Superior temporal gyrus (tissue), 1 donor: ENCODE measurements around the gene ADH7.

ENCODE experiments used
- DNase-seq: peaks from one replicate; pipeline ENCODE4 v3.0.0-alpha.2; 2016; ENCODE audit errors: extremely low spot score

The ADH7 gene

DNA sequence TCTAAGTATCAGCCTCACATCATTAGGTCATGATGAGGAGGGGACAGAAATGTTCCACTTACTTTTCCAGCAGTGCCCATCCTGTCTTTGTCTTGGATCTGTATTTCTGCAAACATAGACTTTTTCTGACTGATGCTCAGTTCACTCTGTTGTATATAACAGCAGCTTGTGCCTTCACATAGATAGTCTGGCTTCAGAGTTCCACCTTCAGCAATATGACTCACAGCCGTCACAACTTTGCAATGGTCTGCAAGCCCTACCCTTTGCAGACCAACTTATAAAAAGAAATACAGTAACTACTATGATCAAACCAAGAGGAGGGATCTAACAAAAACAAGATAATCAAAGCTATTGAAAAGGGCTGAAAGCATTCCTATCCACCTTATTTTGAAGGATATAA, at the start of gene ADH7:
Gene ADH7 (minus strand): TSS at position 189 of the 400 bp plus-strand sequence. CDS start 109 bp downstream, at position 80.
- no peak for DNase-seq

DNA sequence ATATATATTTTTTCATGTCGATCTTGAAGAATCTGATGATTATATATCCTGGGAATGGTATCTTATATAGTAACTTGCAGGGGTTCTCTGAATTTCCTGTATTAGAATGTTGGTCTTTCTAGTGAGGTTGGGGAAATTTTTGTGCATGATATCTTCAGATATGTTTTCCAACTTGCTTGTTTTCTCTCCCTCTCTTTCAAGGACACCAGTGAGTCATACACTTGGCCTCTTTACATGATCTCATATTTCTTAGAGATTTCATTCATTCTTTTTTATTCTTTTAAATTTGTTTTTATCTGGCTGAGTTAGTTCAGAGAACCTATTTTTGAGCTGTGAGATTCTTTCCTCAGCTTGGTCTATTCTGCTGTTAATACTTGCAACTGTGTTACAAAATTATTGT, 48.5 kb upstream of the ADH7 start:
- no peak for DNase-seq

DNA sequence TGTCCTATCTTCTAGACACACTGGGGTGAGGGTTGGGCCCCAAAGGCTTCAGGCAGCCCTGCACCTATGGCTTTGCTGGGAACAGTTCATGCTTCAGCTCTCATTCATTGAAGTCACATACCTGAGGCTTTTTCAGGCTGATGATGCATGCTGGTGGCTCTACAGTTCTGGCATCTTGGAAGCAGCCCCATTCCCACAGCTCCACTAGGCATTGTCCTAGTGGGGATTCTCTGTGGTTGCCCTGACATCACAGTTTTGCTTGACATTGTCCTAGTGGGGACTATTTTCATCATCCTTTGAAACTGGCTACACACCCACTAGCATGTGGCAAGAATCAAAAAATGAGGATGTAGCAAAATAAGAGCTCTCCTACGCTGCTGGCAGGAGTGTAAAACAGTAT, 38.0 kb upstream of the ADH7 start:
- no peak for DNase-seq

DNA sequence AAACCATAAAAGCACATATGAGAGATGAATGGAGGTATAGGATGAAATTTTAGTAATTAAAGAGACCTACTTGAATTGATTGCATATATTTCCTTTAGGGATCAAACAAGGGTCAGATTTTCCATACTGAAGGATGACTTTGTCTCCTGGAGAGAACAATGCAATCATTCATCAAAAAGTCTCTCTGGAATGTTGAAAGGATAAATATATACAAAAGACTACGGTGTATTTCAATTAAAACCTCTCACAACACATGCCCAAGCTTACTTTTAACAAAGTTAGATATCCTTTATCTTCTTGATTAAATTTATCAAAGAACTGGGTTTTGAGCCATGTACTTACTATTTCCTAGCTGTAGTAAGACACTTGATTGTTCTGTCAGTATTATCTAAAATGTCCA, 36.8 kb upstream of the ADH7 start:
- no peak for DNase-seq

DNA sequence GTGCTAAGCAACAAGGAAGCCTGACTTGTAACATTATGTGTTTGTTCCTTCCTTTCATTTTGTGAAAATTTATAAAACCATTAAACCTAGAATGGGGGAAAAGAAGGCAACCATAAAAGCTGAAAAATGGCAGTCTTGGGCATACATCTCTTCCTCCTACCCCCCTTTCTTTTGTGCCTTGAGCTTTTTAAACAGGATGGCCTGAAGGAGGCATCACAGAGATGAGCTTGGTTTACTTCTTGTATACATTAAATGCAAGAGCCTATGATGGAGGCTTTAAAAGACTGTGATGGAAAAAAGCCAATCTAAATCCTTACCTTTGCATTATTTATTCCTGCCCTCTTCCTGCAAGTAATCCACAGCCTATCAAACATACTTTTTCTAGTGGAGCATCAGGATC, 36.2 kb upstream of the ADH7 start:
- DNase-seq: no peak

DNA sequence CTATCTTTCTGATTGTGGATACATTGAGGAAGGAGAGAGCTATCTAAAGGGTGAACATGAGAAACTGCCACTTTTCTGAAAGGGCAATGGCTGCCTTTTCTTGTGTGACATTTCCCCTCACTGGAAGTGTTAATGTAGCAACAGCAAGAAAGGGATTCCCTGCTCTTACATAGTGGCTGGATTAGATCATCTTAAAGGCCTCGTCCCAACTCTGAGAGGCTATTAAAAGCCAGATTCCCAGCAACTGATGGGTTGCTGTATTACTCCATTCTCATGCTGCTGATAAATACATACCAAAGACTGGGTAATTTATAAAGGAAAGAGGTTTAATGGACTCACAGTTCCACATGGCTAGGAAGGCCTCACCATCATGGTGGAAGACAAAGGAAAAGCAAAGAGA, 33.7 kb upstream of the ADH7 start:
- no peak for DNase-seq

DNA sequence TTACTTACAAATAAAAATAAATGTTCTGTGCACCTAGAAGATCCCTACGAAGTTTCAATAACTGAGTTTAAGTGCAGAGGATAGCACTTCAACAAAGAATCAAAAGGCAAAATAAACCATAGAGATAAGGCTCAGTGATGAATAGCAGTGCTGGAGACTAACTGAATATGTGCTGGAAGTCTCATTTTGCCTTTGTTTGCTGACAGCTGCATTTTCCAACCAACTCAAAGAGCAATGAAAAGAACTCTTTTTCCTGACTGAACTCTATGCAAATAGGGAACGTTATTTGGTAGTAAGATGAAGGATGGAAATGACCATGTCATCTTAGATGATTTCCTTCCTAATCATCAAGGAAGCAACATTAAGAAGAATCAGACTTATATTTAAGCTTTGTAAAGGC, 32.7 kb upstream of the ADH7 start:
- no peak for DNase-seq

DNA sequence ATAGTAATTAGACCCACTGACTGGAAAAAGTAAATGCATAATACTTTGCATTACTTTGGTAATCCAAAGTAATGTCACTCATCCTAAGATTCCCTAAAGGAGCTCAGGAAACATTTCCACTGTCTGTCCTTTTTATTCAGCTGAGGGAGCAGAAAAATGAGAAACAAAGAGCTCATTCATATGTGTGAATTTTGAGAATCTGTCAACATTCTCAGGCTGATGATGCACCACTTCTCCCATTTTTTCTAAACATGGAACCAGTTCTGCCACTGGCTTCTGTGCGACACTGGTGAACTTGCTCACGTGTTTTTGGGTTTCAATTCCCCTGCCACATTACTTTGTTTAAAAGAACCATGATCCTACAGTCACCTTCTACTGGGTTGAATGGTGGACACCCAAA, 28.4 kb upstream of the ADH7 start:
- no peak for DNase-seq

DNA sequence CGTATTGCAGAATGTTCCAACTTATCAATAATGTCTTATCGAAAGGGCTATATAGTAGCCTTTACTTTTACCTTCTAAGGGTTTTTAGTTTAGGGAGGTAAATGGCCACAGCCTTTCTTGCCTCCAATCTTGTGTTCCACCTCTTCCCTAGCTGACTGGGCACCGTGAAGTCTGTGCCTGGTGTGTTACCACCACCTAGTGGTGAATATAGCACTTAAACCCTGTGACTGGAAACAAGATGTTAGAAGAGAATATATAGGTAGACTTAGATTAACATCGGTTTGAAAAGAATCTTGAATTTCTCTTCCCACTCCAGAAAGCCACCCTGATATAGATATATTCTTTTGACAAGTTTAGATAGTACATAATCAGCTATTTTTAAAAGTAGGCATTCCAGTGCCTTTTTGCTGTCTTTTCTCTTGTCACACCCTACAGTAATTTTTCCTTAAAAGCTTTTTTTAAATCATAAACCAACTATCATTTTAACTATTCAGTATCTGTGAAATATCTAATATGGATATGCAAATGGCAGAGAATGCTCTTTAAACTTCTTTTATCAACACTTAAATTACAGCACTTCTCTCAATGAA, 27.8 kb upstream of the ADH7 start:
- peak; percentile 89 for DNase-seq

DNA sequence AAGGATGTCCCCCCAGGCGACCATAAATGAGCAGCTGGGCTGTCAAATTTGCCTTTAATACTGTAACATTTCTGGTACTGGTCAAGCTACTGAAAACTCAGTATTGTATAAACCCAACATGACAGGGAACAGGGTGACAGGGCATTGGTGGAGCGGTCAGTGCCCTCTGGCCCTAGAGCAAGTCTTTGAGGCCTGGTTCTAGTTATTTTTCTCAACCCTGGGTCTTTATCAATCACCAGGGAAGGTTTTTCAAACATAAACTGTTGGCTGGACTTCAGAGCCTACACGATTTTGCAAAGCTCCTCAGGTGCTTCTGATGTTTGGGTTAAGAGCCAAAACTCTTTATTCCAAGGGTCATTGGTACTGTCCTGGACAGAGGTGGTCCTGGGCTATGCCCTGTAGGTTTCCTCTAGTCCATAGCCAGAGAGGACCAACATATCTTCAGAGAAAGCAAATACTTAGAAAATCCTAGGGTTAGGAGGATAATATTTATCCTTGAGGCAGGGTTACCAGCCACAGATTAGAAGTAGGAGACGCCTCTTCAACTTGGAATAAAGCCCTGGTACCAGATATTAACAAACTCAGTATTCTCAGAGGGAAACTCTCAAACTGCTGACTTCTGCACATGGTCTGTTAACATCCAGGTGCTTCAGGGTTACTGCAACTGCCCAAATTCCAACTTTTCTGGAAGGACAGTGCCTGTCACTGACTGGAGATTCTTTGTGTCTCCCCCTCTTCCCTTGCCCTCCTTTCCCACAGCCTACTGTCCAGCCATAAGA, 26.7 kb upstream of the ADH7 start:
- DNase-seq: no peak

DNA sequence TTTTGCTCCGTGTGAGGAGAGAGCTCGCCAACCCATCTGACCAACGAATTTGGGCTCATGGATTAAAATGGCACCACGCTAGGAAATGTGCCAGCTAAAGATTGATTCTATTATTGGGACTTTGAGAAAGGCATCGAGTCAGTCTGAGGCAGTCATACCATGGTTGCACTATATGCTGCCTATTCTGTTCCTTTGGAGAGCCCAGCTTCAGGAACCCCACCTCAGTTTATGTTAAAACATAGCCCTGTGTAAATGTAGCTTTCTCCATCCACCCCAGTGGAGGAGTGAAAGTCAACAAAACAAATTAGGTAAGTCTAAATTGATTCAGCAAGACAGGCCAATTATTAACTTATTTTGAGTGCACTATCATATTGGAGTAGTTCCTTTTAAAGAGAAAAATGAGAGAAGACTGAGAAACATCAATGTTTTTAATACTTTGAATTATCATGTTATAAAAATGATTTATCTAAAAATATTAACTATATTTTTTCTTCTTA, 24.5 kb upstream of the ADH7 start:
- DNase-seq: no peak

DNA sequence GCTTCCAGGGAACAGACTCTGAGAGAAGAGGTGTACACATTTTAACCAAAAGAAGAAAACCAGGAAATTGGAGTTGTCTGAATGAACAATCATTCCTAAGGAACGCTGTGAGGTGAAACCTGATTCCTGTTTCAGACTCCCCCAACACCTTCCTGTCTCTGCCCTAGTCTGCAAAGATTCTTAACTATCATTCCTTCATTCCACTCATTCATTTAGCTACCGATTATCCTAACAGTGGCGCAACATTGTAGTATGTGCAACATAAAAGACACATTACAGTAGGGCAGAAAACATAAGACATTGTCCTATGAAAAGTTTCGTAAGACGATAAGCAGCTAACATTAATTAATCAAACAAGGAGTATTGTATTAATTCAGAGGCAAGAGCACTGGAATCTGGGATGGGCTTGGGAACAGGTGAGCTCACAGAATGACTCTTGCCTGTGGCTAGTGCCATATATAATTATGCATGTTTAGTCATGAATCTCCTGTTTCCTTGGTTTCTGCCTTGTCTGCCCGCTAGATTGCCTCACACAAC, 23.8 kb upstream of the ADH7 start:
- DNase-seq: no peak

DNA sequence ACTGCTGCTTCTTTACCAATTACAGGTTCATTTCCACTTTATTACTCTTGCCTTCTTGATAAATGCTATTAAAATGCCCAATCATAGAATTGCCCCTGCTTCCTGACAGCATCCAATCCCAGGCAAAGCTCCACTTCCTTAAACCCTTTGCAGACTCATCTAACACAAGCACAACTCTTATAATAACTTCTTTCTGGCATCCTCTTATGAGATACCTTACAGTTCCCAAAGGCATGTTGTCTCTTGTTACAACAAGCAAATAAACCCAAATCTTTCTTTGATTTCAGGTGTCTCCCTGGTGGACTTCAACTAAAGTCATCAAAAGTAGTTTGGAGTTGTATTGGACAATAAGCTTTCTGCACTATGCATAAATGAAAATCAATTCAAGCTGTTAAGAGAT, 22.5 kb upstream of the ADH7 start:
- no peak for DNase-seq

DNA sequence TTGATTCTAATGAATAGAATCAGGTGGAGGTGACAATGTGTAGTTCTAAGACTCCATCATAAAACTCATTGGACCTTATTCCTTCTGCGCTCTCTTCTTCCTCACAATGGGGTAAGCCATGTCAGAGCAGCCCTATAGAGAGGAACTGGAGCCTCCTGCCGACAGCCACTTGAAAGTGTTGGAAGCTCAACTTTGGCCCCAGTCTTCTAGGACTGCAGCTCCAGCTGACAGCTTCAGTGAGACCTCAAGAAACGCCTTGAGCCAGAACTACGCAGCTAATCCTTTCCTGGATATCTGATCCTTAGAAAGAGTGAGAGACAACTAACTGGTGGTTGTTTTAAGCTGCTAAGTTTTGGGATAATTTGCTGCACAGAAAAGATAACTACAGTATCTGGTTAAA, 22.1 kb upstream of the ADH7 start:
- DNase-seq: no peak

DNA sequence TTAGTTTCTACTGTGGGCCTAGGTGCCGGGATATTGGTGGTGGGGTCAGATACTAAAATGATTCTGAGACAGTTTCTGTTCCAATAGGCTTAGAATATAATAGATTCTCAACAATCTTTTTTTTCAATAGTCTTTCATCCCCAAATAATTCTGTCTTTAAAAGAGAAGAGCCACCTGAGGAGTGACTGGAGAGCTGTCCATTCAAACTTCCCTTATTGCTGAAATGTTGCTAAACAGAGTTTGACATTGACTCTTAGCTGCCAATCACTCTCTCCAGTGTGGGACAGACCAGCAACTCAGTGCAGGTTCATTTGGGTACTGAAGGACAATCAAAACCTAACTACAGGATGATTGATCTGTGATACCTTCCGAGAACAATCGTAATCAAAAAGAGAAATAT, 12.4 kb upstream of the ADH7 start:
- no peak for DNase-seq

DNA sequence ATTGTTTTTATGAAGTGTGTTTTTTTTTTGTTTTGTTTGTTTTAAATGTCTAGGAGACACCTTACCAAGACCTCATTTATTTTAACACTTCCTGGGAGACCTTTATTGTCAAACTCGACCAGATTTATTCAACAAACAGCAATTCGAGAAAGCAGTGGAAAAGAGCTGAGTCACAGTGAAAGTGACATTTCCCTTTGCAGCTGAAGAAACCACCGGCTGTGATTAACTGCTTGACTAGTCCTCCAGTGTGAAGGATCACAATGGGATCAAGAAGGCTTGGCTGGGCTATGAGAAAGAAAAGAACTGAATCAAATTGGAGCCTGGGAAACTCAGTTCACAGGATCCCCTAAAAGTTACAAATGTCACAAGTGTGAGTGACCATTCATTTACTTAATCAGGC, 11.9 kb upstream of the ADH7 start:
- DNase-seq: no peak

DNA sequence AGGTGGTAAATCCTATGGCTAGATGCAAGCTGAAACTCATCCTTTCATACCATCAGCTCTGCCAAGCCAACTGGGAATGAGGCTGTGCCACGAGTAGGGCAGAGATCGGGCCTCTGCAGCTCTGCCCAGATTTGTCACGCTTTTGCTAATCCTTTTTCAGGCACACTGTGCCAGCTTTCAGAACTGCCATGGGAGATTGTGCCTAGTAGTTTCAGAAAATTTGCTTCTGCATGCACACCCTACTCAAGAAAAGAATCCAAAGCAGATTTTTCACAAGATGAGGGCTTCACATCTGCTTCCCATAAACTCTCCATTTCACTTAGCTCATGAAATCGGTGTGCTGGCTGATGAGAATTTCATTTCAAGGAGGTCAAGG, 3.3 kb upstream of the ADH7 start:
- no peak for DNase-seq

DNA sequence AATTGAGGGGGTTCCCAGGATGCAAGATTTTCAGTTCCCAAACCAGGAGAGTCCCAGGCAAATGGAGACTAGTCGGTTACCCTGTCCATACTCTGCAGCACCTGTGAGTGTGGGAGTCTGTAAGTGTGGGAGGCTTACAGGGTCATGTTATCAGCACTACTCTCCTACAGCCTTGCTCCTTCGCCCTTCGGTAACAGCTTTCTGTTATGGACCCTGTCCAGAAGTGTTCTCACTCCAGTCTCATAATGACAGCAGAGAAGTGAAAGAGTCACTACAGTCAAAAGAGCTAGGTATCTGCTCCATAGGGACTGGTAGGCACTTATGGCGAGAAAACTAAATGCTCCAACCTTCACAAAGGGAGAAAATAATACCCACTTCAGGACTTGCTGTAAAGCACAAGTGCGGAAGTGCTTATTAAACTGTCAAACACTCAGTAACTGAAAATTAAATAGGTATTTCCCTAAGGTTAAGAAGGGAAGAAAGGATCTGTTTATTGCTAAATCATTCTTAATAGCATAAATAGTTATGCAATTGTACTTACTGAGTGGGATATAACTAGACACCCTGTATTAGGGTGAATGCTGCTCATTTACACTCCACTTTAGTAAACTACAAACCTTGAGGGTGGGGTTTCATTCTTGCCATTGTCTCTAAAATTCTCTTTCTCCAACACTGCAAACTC, 2.7 kb upstream of the ADH7 start:
- no peak for DNase-seq

DNA sequence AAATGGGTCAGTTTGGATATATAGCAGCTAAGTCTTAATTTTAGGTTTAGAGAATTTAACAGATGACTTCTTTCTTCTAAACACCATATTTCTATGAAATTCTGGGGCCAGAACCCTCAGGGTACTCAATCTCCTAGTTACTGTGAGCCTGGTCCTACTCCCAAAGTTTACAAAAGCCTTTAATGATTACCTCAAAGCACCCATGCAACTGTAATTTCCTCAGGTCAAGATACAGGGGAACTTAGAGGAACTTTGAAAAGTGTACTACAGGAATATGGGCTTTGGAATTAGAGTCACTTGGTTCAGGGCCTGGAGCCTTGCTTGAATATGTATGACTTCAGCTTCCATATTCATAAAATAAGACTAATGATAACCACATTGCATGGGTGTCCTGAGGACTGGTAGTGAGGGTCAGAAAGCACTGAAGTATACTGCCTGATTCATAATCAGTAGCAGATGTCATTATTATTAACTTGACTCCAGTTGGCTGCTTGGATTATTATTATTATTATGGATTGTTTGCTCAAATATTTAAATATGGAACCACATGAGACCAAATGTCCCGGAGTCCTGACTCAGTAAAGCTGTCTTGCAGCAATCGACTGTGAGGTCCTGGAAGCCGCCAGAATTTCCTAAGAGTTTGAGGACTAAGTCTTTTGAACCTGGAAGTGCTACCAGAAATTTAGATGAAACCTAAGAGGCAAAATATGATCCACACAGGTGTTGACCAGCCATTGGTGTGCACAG, 2.0 kb upstream of the ADH7 start:
- no peak for DNase-seq

DNA sequence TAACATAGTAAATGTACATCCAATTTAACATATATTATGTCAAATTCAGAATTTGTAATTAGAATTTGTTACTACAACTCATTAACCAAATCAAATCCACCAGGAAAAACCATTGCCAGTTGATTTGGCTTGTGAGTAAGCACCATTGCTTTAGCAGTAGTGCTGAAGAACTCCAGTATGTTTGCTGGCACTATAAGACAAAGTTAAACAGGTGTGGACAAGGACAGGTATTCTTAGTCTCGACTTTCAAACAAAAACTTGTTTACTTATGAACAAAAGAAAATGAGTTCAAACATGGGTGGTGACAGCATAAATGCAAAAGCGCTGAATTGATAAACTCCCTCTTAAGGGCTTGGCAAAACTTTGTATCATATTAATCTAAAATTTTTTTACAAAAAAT, 1.3 kb upstream of the ADH7 start:
- no peak for DNase-seq

DNA sequence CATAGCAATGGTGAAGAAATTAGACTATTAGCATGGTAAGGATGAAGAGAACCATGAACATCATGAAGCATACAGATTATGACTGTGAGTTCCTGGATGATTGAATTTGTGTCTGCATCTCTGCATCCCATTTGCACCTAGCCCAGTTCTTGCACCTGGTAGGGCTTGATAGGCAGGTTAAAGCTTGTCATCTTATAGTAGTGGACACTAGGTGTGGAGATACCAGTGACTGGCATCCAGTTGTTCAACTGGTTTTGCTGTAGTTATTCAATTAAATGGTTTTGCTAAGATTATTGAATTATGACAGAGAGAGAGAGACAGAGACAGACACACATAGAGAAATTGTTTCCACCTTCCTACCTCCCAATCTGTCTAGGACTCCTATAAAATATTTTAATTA, 5.0 kb downstream of the ADH7 start:
- DNase-seq: no peak

DNA sequence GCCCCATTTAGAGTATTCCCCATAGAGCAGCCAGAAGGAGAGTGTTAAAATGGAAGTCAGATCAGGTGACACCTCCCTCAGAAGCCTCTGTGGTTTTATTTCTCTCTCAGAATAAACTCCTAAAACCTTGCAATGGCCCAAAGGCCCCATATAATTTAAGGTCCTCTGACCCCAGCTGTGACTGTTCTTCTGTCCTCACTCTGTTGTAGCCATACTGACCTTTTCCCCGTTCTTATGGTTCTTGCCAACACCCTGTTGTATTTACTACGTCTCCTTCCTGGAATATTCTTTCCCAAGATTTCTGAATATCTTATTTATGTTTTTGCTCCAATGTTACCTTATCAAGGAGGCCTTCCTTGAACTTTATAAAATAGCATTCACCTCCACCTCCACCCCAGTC, 18.0 kb downstream of the ADH7 start:
- no peak for DNase-seq
